AG04450 (cell line): ENCODE measurements around the gene SPEF2. TPM values are rescaled to one million over a fixed set of nuclear protein-coding genes. Genes with fewer than 3 reads are reported as not detected.
A peak's percentile ranks its signal among the peaks of the same experiment; 100 is the strongest.

Experiments
- CTCF ChIA-PET: fragments of 300-600, 350-600 bp; formaldehyde crosslinking; extraction: SDS; loops from one replicate; lab custom pipeline; 2022; ENCODE audit warnings: antibody characterized with exemption, inconsistent platforms; lab: Charles Lee
- POLR2A ChIA-PET: fragments of 350-600 bp; formaldehyde crosslinking; extraction: SDS; loops from one replicate; lab custom pipeline; 2021; ENCODE audit warnings: antibody characterized with exemption, inconsistent platforms; lab: Yijun Ruan, JAX
- DNase-seq: peaks from one replicate; pipeline ENCODE4 v3.0.0-alpha.2; 2011; ENCODE audit warnings: low read depth, low spot score
- H3K27ac ChIP-seq: one replicate; pipeline ENCODE4 v1.5.1; 2012; ENCODE audit warnings: low read depth, low read length, control low read depth
- H3K27me3 ChIP-seq: one replicate; pipeline ENCODE4 v1.6.0; 2012; ENCODE audit warnings: low read length; ENCODE audit not compliant: control insufficient read depth, insufficient read depth
- H3K4me3 ChIP-seq: 2 replicates; pipeline ENCODE4 v1.5.1; 2011; ENCODE audit warnings: mild to moderate bottlenecking, low read depth, low read length, control low read depth
- H3K9me3 ChIP-seq: 2 replicates; pipeline ENCODE4 v1.5.1; 2012; ENCODE audit warnings: low read length; ENCODE audit not compliant: control insufficient read depth, insufficient read depth
- CTCF ChIP-seq: IDR thresholded peaks from 2 replicates; pipeline ENCODE4 v1.5.1; 2011; ENCODE audit warnings: low read depth, low read length, control low read depth, inconsistent platforms
- polyA plus RNA-seq: library from polyadenylated mRNA; depleted of rRNA; stranded (reverse); fragments of >200 nt; gene quantifications from 2 replicates; pipeline ENCODE4 v1.2.3, GENCODE V29; 2011

Gene SPEF2
- polyA plus RNA-seq, 1 experiment, result 4.2 TPM

- H3K27ac ChIP-seq, result no peak overlapping the region
- TF ChIP-seq CTCF, result no peak
- CTCF ChIA-PET, result interaction anchor here (0.7 to 1.0 kb wide), 2 partner anchors 73 to 75 kb away, joined by 3 read pairs; no protein-coding TSS in a partner anchor
- no peak for DNase-seq
- H3K9me3 ChIP-seq, result no peaks in the 10 kb centered on the region; the same call in 1 of the 2 replicates
- H3K27me3 ChIP-seq, result no peaks in the 10 kb centered on the region
- POLR2A ChIA-PET, result interaction anchor here (0.6 kb wide), 1 partner anchor 18 kb away, joined by 5 read pairs; no protein-coding TSS in a partner anchor
- peak overlapping the region; percentile 41 for H3K4me3 ChIP-seq
These were observed 233.5 kb downstream of the SPEF2 start for GRCh38 chr5:35850967-35851680.

- no peak for TF ChIP-seq CTCF
- ChIA-PET CTCF (interaction anchor here (0.6 kb wide), 1 partner anchor 9 kb away, joined by 3 read pairs; no protein-coding TSS in a partner anchor), POLR2A (no interaction called here)
- Histone ChIP-seq H3K9me3 (no peaks in the 10 kb centered on the region; the same call in 1 of the 2 replicates), H3K4me3 (no peak overlapping the region), H3K27ac (no peak overlapping the region), H3K27me3 (no peaks in the 10 kb centered on the region)
- DNase-seq, result no peak
These were observed 234.5 kb downstream of the SPEF2 start for GRCh38 chr5:35852084-35852734.

GRCh38 chr5:35852773-35853172 is 235.1 kb downstream of the SPEF2 start:
- H3K9me3 ChIP-seq, result no peaks in the 10 kb centered on the region; the same call in 1 of the 2 replicates
- no peak for DNase-seq
- CTCF ChIA-PET, result interaction anchor here (0.6 kb wide), 1 partner anchor 9 kb away, joined by 3 read pairs; no protein-coding TSS in a partner anchor
- H3K4me3 ChIP-seq, result no peak overlapping the region
- no peaks in the 10 kb centered on the region for H3K27me3 ChIP-seq
- no peak for TF ChIP-seq CTCF
- no peak overlapping the region for H3K27ac ChIP-seq
- POLR2A ChIA-PET, result no interaction called here

GRCh38 chr5:35853631-35854030 is 236.0 kb downstream of the SPEF2 start:
- Histone ChIP-seq H3K4me3 (no peak overlapping the region), H3K27ac (no peak overlapping the region), H3K27me3 (no peaks in the 10 kb centered on the region), H3K9me3 (no peaks in the 10 kb centered on the region)
- ChIA-PET CTCF (no interaction called here), POLR2A (no interaction called here)
- no peak for TF ChIP-seq CTCF
- no peak for DNase-seq

GRCh38 chr5:35854248-35854647 is 236.6 kb downstream of the SPEF2 start:
- POLR2A ChIA-PET, result no interaction called here
- CTCF ChIA-PET, result no interaction called here
- Histone ChIP-seq H3K4me3 (no peak overlapping the region), H3K27ac (no peak overlapping the region), H3K27me3 (no peaks in the 10 kb centered on the region), H3K9me3 (no peaks in the 10 kb centered on the region)
- no peak for TF ChIP-seq CTCF
- no peak for DNase-seq
